Naive thymus-derived CD4-positive, alpha-beta T cell (primary cell): ENCODE results near the gene SHLD3. TPM values are rescaled to one million over a fixed set of nuclear protein-coding genes. Genes with fewer than 3 reads are reported as not detected.
"Not testable (repeated sequence)": the region's sequence is repeated elsewhere in the genome, so short reads cannot be mapped to it uniquely, and the experiment has no call there.

ENCODE experiments used
- ATAC-seq: fragments of 150-1000 bp; cut with Tn5 transposase; 2 replicates; pipeline ENCODE4 v1.10.0; 2021; ENCODE audit warnings: mild to moderate bottlenecking, moderate library complexity
- CTCF ChIA-PET: fragments of 350-600 bp; sonication (Branson Sonifier 250); formaldehyde crosslinking; loops from one replicate; lab custom pipeline; 2021; ENCODE audit warnings: antibody characterized with exemption; lab: Charles Lee
- POLR2A ChIA-PET: fragments of 350-600 bp; sonication (Branson Sonifier 250); formaldehyde crosslinking; loops from one replicate; lab custom pipeline; 2021; ENCODE audit warnings: antibody characterized with exemption, inconsistent platforms; lab: Charles Lee
- DNase-seq, 9 donors: peaks; one replicate each; pipeline versions ENCODE4 v3.0.0 to v3.0.0-alpha.2; 2020 to 2022; ENCODE audit warnings: mixed read lengths in 1 of 9
- H3K27ac ChIP-seq: one replicate; pipeline ENCODE4 v1.7.0; 2013; ENCODE audit warnings: mild to moderate bottlenecking, low read depth, low read length, moderate library complexity
- H3K27me3 ChIP-seq, 2 donors: one replicate each; pipeline ENCODE4 v1.7.0; 2013; ENCODE audit warnings: low read length in 2 of 2, mild to moderate bottlenecking in 2 of 2, moderate library complexity in 2 of 2; ENCODE audit not compliant: control insufficient read depth in 2 of 2, insufficient read depth in 2 of 2
- H3K36me3 ChIP-seq, 3 experiments: 1 replicate in 2 of 3; 2 replicates in 1 of 3; pipeline ENCODE4 v1.7.0; 2013; ENCODE audit warnings: low read length in 3 of 3, mild to moderate bottlenecking in 3 of 3, moderate library complexity in 1 of 3; ENCODE audit not compliant: insufficient read depth in 3 of 3, control insufficient read depth in 2 of 3
- H3K4me1 ChIP-seq, 2 donors: one replicate each; pipeline ENCODE4 v1.7.0; 2013; ENCODE audit warnings: low read length in 2 of 2, mild to moderate bottlenecking in 2 of 2, moderate library complexity in 1 of 2; ENCODE audit not compliant: control insufficient read depth in 2 of 2, insufficient read depth in 2 of 2
- H3K4me3 ChIP-seq: 2 replicates; pipeline ENCODE4 v1.7.0; 2013; ENCODE audit warnings: mild to moderate bottlenecking, low read length
- H3K9me3 ChIP-seq, 3 experiments: 1 replicate in 2 of 3; 2 replicates in 1 of 3; pipeline ENCODE4 v1.7.0; 2013; ENCODE audit warnings: low read length in 3 of 3; ENCODE audit not compliant: control insufficient read depth in 2 of 3
- H3K27ac Mint-ChIP-seq, 9 donors: one replicate each; pipeline ENCODE4 v1.8.0; 2020 to 2022; ENCODE audit warnings: mixed read lengths in 9 of 9, mild to moderate bottlenecking in 8 of 9, moderate library complexity in 5 of 9, inconsistent platforms in 2 of 9
- H3K27me3 Mint-ChIP-seq, 5 donors: one replicate each; pipeline ENCODE4 v1.8.0; 2021 to 2022; ENCODE audit warnings: mixed read lengths in 5 of 5, mild to moderate bottlenecking in 1 of 5
- H3K36me3 Mint-ChIP-seq, 5 donors: one replicate each; pipeline ENCODE4 v1.8.0; 2020 to 2022; ENCODE audit warnings: mixed read lengths in 5 of 5, mild to moderate bottlenecking in 3 of 5, inconsistent platforms in 1 of 5
- H3K4me1 Mint-ChIP-seq, 7 donors: one replicate each; pipeline ENCODE4 v1.8.0; 2020 to 2022; ENCODE audit warnings: mixed read lengths in 7 of 7, mild to moderate bottlenecking in 3 of 7, inconsistent platforms in 1 of 7
- H3K4me3 Mint-ChIP-seq, 10 donors: one replicate each; pipeline ENCODE4 v1.8.0; 2020 to 2022; ENCODE audit warnings: mild to moderate bottlenecking in 10 of 10, mixed read lengths in 10 of 10, moderate library complexity in 6 of 10, inconsistent platforms in 2 of 10
- H3K9me3 Mint-ChIP-seq, 11 donors: one replicate each; pipeline ENCODE4 v1.8.0; 2020 to 2022; ENCODE audit warnings: mixed read lengths in 11 of 11, mild to moderate bottlenecking in 4 of 11, inconsistent platforms in 1 of 11, moderate library complexity in 1 of 11
- intact Hi-C, 2 donors: fragments of 100-400 bp; cut with micrococcal nuclease; formaldehyde crosslinking; loops; one replicate each; pipeline ENCODE4 v1.15.1; 2023
- polyA plus RNA-seq, 2 donors: library from polyadenylated mRNA; unstranded; fragments of 300-500 nt; fragmentation: Illumina TruSeq; gene quantifications; one replicate each; pipeline ENCODE4 v1.2.3, GENCODE V29; 2021
- total RNA-seq, 6 experiments: library from RNA in 5 of 6; stranded (reverse) in 5 of 6; gene quantifications; 1 replicate in 5 of 6; 2 replicates in 1 of 6; pipeline ENCODE4 v1.2.3 and lab custom pipeline; 2021 to 2026

SHLD3 gene
- total and polyA plus RNA-seq, 7 experiments from 2014 or later: 2.9 to 11.3 (median 5.4) TPM

DNA sequence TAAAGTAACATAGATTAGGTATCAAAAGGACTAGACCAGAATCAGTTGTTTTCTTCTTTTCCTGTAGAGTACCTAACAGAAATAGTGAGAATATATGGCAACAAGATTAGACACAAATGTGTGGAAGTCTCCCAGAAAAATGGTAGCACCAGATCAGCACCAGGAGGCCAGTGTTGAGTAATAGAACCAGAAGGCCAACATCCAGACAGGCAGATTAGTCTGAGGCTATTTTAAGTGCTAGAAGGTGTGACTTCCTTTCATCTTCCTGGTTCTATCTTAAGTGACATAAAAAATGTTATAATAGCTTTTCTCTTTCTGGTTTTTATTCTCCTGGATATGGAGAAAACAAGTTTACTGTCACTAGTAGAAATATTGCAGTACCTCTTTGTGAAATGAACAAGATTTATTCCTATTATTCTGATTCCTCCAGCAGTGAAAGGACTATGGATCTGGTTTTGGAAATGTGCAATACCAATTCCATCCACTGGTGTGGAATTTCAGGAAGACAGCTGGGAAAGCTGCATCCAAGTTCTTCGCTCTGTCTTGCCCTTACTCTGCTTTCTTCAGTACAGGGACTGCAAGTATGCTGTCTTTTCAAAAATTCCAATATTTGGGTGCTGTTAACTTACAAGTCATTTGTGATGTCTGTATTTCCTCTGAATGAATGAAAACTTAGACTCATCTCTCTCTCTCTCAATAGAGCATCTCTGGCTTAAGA is 39.1 kb downstream of the SHLD3 start:
- ChIA-PET CTCF (no interaction called here), POLR2A (no interaction called here)
- no peaks in the 10 kb centered on the region for H3K27me3 Mint-ChIP-seq
- no peak overlapping the region for H3K4me3 Mint-ChIP-seq
- no peaks in the 10 kb centered on the region for H3K4me1 ChIP-seq
- H3K9me3 Mint-ChIP-seq: peaks cover 0 to 2% (median 0%) of the 10 kb centered on the region in 11 donors
- ATAC-seq: no peak
- no peak for DNase-seq
- H3K27me3 ChIP-seq: no peaks in the 10 kb centered on the region
- no peak overlapping the region for H3K27ac ChIP-seq
- peaks cover 5 to 25% (median 12%) of the 10 kb centered on the region in 5 donors for H3K36me3 Mint-ChIP-seq
- peaks cover 4 to 36% (median 8%) of the 10 kb centered on the region in 3 experiments for H3K36me3 ChIP-seq
- H3K27ac Mint-ChIP-seq: peak overlapping the region in 4 of 9 donors; percentile 41 to 85 (median 58)
- no peak overlapping the region for H3K4me3 ChIP-seq
- H3K4me1 Mint-ChIP-seq: peaks cover 2 to 8% (median 5%) of the 10 kb centered on the region in 7 donors
- intact Hi-C loops: no loop called here
- no peaks in the 10 kb centered on the region for H3K9me3 ChIP-seq

GRCh38 chr5:65668696-65669095 is 43.9 kb downstream of the SHLD3 start:
- H3K27ac Mint-ChIP-seq: no peak overlapping the region
- peaks cover 22 to 67% (median 26%) of the 10 kb centered on the region in 3 experiments for H3K36me3 ChIP-seq
- peaks cover 0 to 2% (median 0%) of the 10 kb centered on the region in 11 donors for H3K9me3 Mint-ChIP-seq
- CTCF ChIA-PET: interaction anchor here (0.8 kb wide), 1 partner anchor 1498 kb away, joined by 3 read pairs; no protein-coding TSS in a partner anchor
- H3K4me3 ChIP-seq: no peak overlapping the region
- no peaks in the 10 kb centered on the region for H3K4me1 ChIP-seq
- peaks cover 8 to 33% (median 11%) of the 10 kb centered on the region in 5 donors for H3K36me3 Mint-ChIP-seq
- H3K27ac ChIP-seq: no peak overlapping the region
- no peak for DNase-seq
- no peaks in the 10 kb centered on the region for H3K27me3 Mint-ChIP-seq
- intact Hi-C loops: no loop called here
- H3K4me1 Mint-ChIP-seq: peaks cover 0 to 5% (median 4%) of the 10 kb centered on the region in 7 donors
- H3K9me3 ChIP-seq: no peaks in the 10 kb centered on the region
- POLR2A ChIA-PET: no interaction called here
- ATAC-seq: no peak
- no peaks in the 10 kb centered on the region for H3K27me3 ChIP-seq
- H3K4me3 Mint-ChIP-seq: no peak overlapping the region

DNA sequence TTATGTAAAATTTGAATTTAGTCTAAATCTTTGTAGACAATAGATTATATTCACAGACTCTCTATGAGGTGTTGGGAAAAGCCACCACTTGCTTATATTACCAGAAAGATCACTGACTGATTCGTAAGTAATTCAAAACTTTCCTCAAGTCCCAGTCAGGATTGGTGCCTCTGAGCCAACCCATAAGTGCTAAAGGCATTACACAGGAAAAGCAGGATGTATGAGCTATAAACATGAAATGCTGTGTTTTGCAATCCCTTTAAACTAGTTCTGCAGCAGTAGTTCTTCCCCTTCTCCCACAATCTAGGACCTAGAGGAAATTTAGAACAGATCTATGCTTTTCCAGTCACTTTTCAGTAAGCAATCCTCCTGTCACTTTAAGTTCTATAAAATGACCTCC is 48.0 kb downstream of the SHLD3 start:
- Mint-ChIP-seq H3K27ac (peak overlapping the region in 4 of 9 donors; percentile 8 to 67 (median 25)), H3K9me3 (no peaks in the 10 kb centered on the region), H3K36me3 (peaks cover 11 to 62% (median 26%) of the 10 kb centered on the region in 5 donors), H3K4me1 (peaks cover 7 to 29% (median 24%) of the 10 kb centered on the region in 7 donors), H3K27me3 (no peaks in the 10 kb centered on the region), H3K4me3 (no peak overlapping the region)
- ATAC-seq (no peak), DNase-seq (no peak)
- Histone ChIP-seq H3K4me1 (no peaks in the 10 kb centered on the region), H3K4me3 (no peak overlapping the region), H3K9me3 (no peaks in the 10 kb centered on the region), H3K27ac (no peak overlapping the region), H3K27me3 (no peaks in the 10 kb centered on the region), H3K36me3 (peaks cover 22 to 68% (median 27%) of the 10 kb centered on the region in 3 experiments)
- ChIA-PET CTCF (no interaction called here), POLR2A (no interaction called here)
- intact Hi-C loops: no loop called here

DNA sequence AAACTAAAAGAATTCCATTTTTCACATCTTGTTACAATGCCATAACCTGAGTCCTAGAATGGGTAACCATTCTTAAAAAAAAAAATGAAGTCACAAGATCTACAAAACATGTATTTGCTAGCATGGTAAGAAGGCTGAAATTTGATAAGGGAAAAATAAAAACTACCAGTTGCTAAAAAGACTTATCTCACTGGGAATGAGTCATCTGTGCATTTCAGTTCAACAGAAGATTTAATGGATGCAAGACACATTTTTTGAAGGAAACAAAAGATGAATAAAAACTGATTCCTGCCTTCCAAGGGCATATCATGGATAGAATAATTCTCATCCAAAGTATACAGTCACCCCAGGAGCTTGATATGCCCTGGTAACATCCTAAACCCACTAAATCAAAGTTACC is 49.9 kb downstream of the SHLD3 start:
- Mint-ChIP-seq H3K9me3 (no peaks in the 10 kb centered on the region), H3K27ac (peak overlapping the region in 8 of 9 donors; percentile 20 to 86 (median 62)), H3K4me1 (peaks cover 7 to 49% (median 39%) of the 10 kb centered on the region in 7 donors), H3K4me3 (no peak overlapping the region), H3K36me3 (peaks cover 13 to 77% (median 41%) of the 10 kb centered on the region in 5 donors), H3K27me3 (no peaks in the 10 kb centered on the region)
- ChIA-PET POLR2A (interaction anchor here (0.8 kb wide), 1 partner anchor 13 kb away, joined by 3 read pairs; no protein-coding TSS in a partner anchor), CTCF (no interaction called here)
- Histone ChIP-seq H3K27ac (no peak overlapping the region), H3K4me1 (no peaks in the 10 kb centered on the region), H3K4me3 (no peak overlapping the region), H3K36me3 (peaks cover 20 to 60% (median 22%) of the 10 kb centered on the region in 3 experiments), H3K27me3 (no peaks in the 10 kb centered on the region), H3K9me3 (no peaks in the 10 kb centered on the region)
- intact Hi-C loops: no loop called here
- no peak for ATAC-seq
- DNase-seq: no peak

DNA sequence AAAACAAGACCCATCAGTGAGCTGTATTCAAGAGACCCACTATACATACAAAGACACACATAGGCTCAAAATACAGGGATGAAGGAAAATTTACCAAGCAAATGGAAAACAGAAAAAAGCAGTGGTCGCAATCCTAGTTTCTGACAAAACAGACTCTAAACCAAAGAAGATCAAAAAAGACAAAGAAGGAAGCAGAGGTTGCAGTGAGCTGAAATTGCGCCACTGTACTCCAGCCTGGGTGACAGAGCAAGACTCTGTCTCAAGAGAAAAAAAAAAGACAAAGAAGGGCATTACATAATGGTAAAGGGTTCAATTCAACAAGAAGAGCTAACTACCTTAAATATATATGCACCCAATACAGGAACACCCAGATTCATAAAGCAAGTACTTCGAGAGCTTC is 51.2 kb downstream of the SHLD3 start:
- H3K9me3 Mint-ChIP-seq, H3K9me3 ChIP-seq, H3K4me1 ChIP-seq, H3K27ac ChIP-seq, H3K27me3 Mint-ChIP-seq, DNase-seq, H3K4me3 ChIP-seq, H3K27me3 ChIP-seq, CTCF ChIA-PET: not testable (repeated sequence)
- ATAC-seq: peak; percentile 40
- H3K36me3 ChIP-seq: peaks cover 13 to 54% (median 22%) of the 10 kb centered on the region in 3 experiments
- H3K4me1 Mint-ChIP-seq: peaks cover 11 to 62% (median 51%) of the 10 kb centered on the region in 7 donors
- POLR2A ChIA-PET: interaction anchor here (1.2 kb wide), 1 partner anchor 52 kb away, joined by 3 read pairs; the partner anchor contains the start of gene TRIM23
- H3K27ac Mint-ChIP-seq: peak overlapping the region in 8 of 9 donors; percentile 38 to 92 (median 86)
- intact Hi-C loops: loop anchor here in 1 of 2 donors (2.0 kb wide), 1 partner anchor 45 kb away; no protein-coding TSS in a partner anchor
- H3K4me3 Mint-ChIP-seq: peak overlapping the region in 8 of 10 donors; percentile 10 to 65 (median 37)
- H3K36me3 Mint-ChIP-seq: peaks cover 10 to 79% (median 49%) of the 10 kb centered on the region in 5 donors
